HL-60 (cell line): Measurements from ENCODE around the gene PHLDA2.

ENCODE experiments used
- CTCF ChIP-seq: IDR thresholded peaks from one replicate; pipeline ENCODE4 v1.5.1; 2011; ENCODE audit warnings: low read length, control low read depth, inconsistent platforms; ENCODE audit not compliant: insufficient read depth
- REST ChIP-seq: IDR thresholded peaks from 2 replicates; pipeline ENCODE4 v1.6.1; 2012; ENCODE audit warnings: low read depth; ENCODE audit not compliant: insufficient replicate concordance

GRCh38 chr11:2930704-2931419, 1.6 kb upstream of the PHLDA2 start:
- TF ChIP-seq REST (no peak), CTCF (peak; percentile 53)
